ENCODE measurements around the gene C1QTNF2. TPM values are rescaled to one million over a fixed set of nuclear protein-coding genes. Genes with fewer than 3 reads are reported as not detected.

C1QTNF2 gene
- polyA plus RNA-seq, 3 donors: not detected

GRCh38 chr5:160312134-160312959 lies 58.1 kb downstream of the C1QTNF2 start, which contains the start of gene CCNJL:
Gene CCNJL (minus strand): TSS chr5:160312564. CDS start chr5:160311923, 641 bp downstream.
- H3K4me3 ChIP-seq (replicated peaks in 1 of 3; ENCODE audit: low read depth in 2 of 3, low read length in 3 of 3): peak within 1 kb of the TSS; percentile 5 to 67 (median 23)
- peak within 1 kb of the TSS; percentile 76 for H3K4me2 ChIP-seq (replicated peaks; ENCODE audit: extremely low read depth, low read length, poor library complexity, severe bottlenecking)
- Mint-ChIP-seq H3K27me3 (ENCODE audit: low read depth in 3 of 3) (peaks cover 62 to 71% (median 69%) of the 10 kb centered on the region in 3 donors), H3K27ac (peak within 1 kb of the TSS in 3 of 7 donors; percentile 19 to 88 (median 68)), H3K4me3 (peak within 1 kb of the TSS; percentile 71 to 93), H3K9me3 (peaks cover 0 to 11% (median 5%) of the 10 kb centered on the region in 7 donors), H3K4me1 (peaks cover 26% of the 10 kb centered on the region), H3K36me3 (peaks cover 4 to 13% of the 10 kb centered on the region in 2 donors)
- peaks cover 21 to 29% of the 10 kb centered on the region in 2 donors for H3K4me1 ChIP-seq (ENCODE audit: control insufficient read depth in 1 of 2, insufficient read depth in 2 of 2, low read length in 2 of 2)
- TF ChIP-seq CTCF (IDR thresholded peaks at IDR 0.05): no peak
- no peak for DNase-seq
- WGBS (ENCODE audit: insufficient coverage): under 1% methylated on average over 77 of the region's 84 CpGs
- H3K79me2 ChIP-seq (ENCODE audit: insufficient read depth, low read length): no peaks in the 10 kb centered on the region
- H3K9ac ChIP-seq (ENCODE audit: insufficient read depth, low read length, poor library complexity, severe bottlenecking): no peak within 1 kb of the TSS
- peaks cover 0 to 16% of the 10 kb centered on the region in 2 donors for H3K9me3 ChIP-seq (replicated peaks in 1 of 2; ENCODE audit: control insufficient read depth in 1 of 2, insufficient read depth in 1 of 2, low read length in 2 of 2)
- H4K20me1 ChIP-seq (ENCODE audit: insufficient read depth, low read length): no peaks in the 10 kb centered on the region
- intact Hi-C loops (cut with micrococcal nuclease): no loop called here
- H2AFZ ChIP-seq (ENCODE audit: insufficient read depth, low read depth, low read length, poor library complexity, severe bottlenecking): peak within 1 kb of the TSS; percentile 47
- no peak within 1 kb of the TSS for H3K27ac ChIP-seq (ENCODE audit: low read depth in 1 of 2, low read length in 2 of 2)
- H3K36me3 ChIP-seq (replicated peaks in 1 of 2; ENCODE audit: control insufficient read depth in 1 of 2, insufficient read depth in 2 of 2, low read length in 2 of 2): no peaks in the 10 kb centered on the region
- peaks cover 47 to 61% of the 10 kb centered on the region in 2 donors for H3K27me3 ChIP-seq (ENCODE audit: control insufficient read depth in 2 of 2, insufficient read depth in 2 of 2, low read length in 2 of 2)

- peaks cover 0 to 11% (median 5%) of the 10 kb centered on the region in 7 donors for H3K9me3 Mint-ChIP-seq
- no peaks in the 10 kb centered on the region for H3K79me2 ChIP-seq (ENCODE audit: insufficient read depth, low read length)
- H3K4me3 ChIP-seq (replicated peaks in 1 of 3; ENCODE audit: low read depth in 2 of 3, low read length in 3 of 3): peak overlapping the region; percentile 5 to 67 (median 23)
- H3K4me1 Mint-ChIP-seq: peaks cover 23% of the 10 kb centered on the region
- no peak for DNase-seq
- intact Hi-C loops (cut with micrococcal nuclease): no loop called here
- peak overlapping the region; percentile 76 for H3K4me2 ChIP-seq (replicated peaks; ENCODE audit: extremely low read depth, low read length, poor library complexity, severe bottlenecking)
- peaks cover 64 to 76% (median 75%) of the 10 kb centered on the region in 3 donors for H3K27me3 Mint-ChIP-seq (ENCODE audit: low read depth in 3 of 3)
- H3K27me3 ChIP-seq (ENCODE audit: control insufficient read depth in 2 of 2, insufficient read depth in 2 of 2, low read length in 2 of 2): peaks cover 47 to 66% of the 10 kb centered on the region in 2 donors
- no peaks in the 10 kb centered on the region for H3K36me3 ChIP-seq (replicated peaks in 1 of 2; ENCODE audit: control insufficient read depth in 1 of 2, insufficient read depth in 2 of 2, low read length in 2 of 2)
- H3K4me1 ChIP-seq (ENCODE audit: control insufficient read depth in 1 of 2, insufficient read depth in 2 of 2, low read length in 2 of 2): peaks cover 20 to 28% of the 10 kb centered on the region in 2 donors
- H3K27ac Mint-ChIP-seq: no peak overlapping the region
- TF ChIP-seq CTCF (IDR thresholded peaks at IDR 0.05): no peak
- peak overlapping the region; percentile 63 to 83 for H3K4me3 Mint-ChIP-seq
- H3K9ac ChIP-seq (ENCODE audit: insufficient read depth, low read length, poor library complexity, severe bottlenecking): no peak overlapping the region
- peaks cover 0 to 16% of the 10 kb centered on the region in 2 donors for H3K9me3 ChIP-seq (replicated peaks in 1 of 2; ENCODE audit: control insufficient read depth in 1 of 2, insufficient read depth in 1 of 2, low read length in 2 of 2)
- no peak overlapping the region for H3K27ac ChIP-seq (ENCODE audit: low read depth in 1 of 2, low read length in 2 of 2)
- H3K36me3 Mint-ChIP-seq: peaks cover 4 to 13% of the 10 kb centered on the region in 2 donors
- H4K20me1 ChIP-seq (ENCODE audit: insufficient read depth, low read length): no peaks in the 10 kb centered on the region
- H2AFZ ChIP-seq (ENCODE audit: insufficient read depth, low read depth, low read length, poor library complexity, severe bottlenecking): peak overlapping the region; percentile 47
- WGBS (ENCODE audit: insufficient coverage): under 1% methylated on average over 40 of the region's 45 CpGs
Measured at GRCh38 chr5:160311491-160312133, 58.8 kb downstream of the C1QTNF2 start.

Measured in CD14-positive monocyte (primary cell).